Vagina (tissue), 2 donors: ENCODE data around the gene MRPL52.

Experiments
- POLR2AphosphoS5 ChIP-seq, 2 donors: sonication (generic); formaldehyde crosslinking; IDR thresholded peaks; one replicate each; pipeline ENCODE4 v1.9.0; 2017; ENCODE audit warnings: antibody characterized with exemption in 2 of 2, mild to moderate bottlenecking in 2 of 2, low read depth in 1 of 2; ENCODE audit not compliant: insufficient read depth in 1 of 2
- TF ChIP-seq, protein P1 (sequence below), 3 experiments: fragments of 450-650 bp in 2 of 3; fragments of 200-600 bp in 1 of 3; sonication (generic) in 1 of 3; IDR thresholded peaks; one replicate each; pipeline ENCODE4 v1.5.1; 2017 to 2019; ENCODE audit warnings: antibody characterized with exemption in 3 of 3, mild to moderate bottlenecking in 2 of 3, moderate library complexity in 2 of 3

DNA sequence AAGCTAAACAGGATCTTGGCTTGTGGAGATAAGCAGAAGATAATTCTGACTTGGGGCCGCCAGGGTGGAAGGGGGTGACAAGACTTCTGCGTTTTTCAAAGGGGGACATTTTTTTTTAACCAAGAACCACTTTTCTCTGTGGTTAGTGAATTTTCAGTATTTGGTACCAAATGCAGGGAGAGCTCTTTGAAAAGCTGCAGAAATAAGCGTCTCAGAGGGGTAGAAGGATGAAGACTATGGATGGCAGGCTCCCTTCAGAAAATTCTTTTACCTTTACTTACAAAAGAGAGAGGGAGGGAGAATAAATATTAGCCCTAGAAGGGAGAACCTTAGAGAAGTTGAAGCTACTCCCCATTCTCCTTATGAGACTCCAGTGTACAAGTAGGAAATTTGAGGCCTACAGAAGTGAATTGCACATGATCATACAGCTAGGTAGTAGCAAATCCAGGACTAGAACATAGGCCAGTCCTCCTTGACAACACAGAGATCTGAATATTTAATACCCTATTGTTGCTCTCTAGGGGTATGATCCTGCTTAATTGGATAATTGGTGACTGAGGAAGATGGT lies 840 bp downstream of the MRPL52 start:
- TF ChIP-seq, protein P1, sequence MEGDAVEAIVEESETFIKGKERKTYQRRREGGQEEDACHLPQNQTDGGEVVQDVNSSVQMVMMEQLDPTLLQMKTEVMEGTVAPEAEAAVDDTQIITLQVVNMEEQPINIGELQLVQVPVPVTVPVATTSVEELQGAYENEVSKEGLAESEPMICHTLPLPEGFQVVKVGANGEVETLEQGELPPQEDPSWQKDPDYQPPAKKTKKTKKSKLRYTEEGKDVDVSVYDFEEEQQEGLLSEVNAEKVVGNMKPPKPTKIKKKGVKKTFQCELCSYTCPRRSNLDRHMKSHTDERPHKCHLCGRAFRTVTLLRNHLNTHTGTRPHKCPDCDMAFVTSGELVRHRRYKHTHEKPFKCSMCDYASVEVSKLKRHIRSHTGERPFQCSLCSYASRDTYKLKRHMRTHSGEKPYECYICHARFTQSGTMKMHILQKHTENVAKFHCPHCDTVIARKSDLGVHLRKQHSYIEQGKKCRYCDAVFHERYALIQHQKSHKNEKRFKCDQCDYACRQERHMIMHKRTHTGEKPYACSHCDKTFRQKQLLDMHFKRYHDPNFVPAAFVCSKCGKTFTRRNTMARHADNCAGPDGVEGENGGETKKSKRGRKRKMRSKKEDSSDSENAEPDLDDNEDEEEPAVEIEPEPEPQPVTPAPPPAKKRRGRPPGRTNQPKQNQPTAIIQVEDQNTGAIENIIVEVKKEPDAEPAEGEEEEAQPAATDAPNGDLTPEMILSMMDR (IDR thresholded peaks at IDR 0.05): no peak
- TF ChIP-seq POLR2AphosphoS5 (IDR thresholded peaks at IDR 0.05; ENCODE audit: insufficient read depth in 1 of 2, low read depth in 1 of 2): no peak
